A673 (cell line): ENCODE data around the gene SRBD1.

Source experiments
- EZH2 ChIP-seq: fragments of 200-600 bp; sonication (generic); IDR thresholded peaks from 2 replicates; pipeline ENCODE4 v1.6.1; 2017; ENCODE audit warnings: borderline replicate concordance, low read depth, mild to moderate bottlenecking, mixed read lengths, antibody characterized with exemption, low read length; ENCODE audit not compliant: poor library complexity, severe bottlenecking
- TF ChIP-seq, protein P1 (sequence below): fragments of 300-800, 200-600 bp; sonication (generic); conservative IDR thresholded peaks from 2 replicates; pipeline ENCODE4 v1.5.1; 2017; ENCODE audit warnings: low read depth, mild to moderate bottlenecking, antibody characterized with exemption, low read length, moderate library complexity, mixed read lengths

DNA sequence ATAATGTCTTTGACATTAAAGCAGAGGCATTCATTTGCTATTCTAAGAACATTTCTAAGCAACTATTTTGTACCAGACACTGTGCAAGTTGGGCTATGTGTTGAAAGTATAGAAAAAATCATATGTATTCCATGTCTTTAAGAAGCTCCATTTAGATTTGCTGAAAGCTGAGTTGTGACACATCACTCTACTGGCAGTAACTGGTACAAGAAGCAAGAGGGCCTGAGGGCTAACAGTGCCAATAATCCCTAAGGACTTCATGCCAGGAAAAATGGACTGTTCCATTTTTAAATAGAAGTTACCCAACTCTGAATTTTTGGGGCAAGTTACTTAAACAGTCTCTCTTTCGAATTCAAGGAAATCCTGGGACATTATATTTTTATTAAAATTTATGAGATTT, 178.7 kb downstream of the SRBD1 start:
- TF ChIP-seq EZH2, result no peak
- TF ChIP-seq, protein P1, sequence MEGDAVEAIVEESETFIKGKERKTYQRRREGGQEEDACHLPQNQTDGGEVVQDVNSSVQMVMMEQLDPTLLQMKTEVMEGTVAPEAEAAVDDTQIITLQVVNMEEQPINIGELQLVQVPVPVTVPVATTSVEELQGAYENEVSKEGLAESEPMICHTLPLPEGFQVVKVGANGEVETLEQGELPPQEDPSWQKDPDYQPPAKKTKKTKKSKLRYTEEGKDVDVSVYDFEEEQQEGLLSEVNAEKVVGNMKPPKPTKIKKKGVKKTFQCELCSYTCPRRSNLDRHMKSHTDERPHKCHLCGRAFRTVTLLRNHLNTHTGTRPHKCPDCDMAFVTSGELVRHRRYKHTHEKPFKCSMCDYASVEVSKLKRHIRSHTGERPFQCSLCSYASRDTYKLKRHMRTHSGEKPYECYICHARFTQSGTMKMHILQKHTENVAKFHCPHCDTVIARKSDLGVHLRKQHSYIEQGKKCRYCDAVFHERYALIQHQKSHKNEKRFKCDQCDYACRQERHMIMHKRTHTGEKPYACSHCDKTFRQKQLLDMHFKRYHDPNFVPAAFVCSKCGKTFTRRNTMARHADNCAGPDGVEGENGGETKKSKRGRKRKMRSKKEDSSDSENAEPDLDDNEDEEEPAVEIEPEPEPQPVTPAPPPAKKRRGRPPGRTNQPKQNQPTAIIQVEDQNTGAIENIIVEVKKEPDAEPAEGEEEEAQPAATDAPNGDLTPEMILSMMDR, result no peak
